Keratinocyte (primary cell): ENCODE results near the gene SFXN3. TPM values are rescaled to one million over a fixed set of nuclear protein-coding genes. Genes with fewer than 3 reads are reported as not detected.

Source experiments
- DNase-seq: peaks from one replicate; pipeline ENCODE4 v3.0.0-alpha.2; 2011; ENCODE audit warnings: low read depth, missing footprints, low spot score
- FAIRE-seq: peaks from 2 replicates; lab custom pipeline; 2011; peaks lifted over from hg19 to GRCh38; lab: Jason Lieb, UNC
- H2AFZ ChIP-seq: 2 replicates; pipeline ENCODE4 v1.6.0; 2012; ENCODE audit warnings: low read length, control low read depth, inconsistent platforms; ENCODE audit not compliant: control insufficient read depth
- H3K27ac ChIP-seq: 2 replicates; pipeline ENCODE4 v1.5.1; 2011; ENCODE audit warnings: low read length; ENCODE audit not compliant: control insufficient read depth, insufficient read depth
- H3K27me3 ChIP-seq: 3 replicates; pipeline ENCODE4 v1.6.0; 2011; ENCODE audit warnings: low read length; ENCODE audit not compliant: control insufficient read depth, insufficient read depth; ENCODE audit errors: extremely low read depth
- H3K36me3 ChIP-seq, 2 experiments: 2 replicates in 1 of 2; 3 replicates in 1 of 2; pipeline ENCODE4 v1.5.1; 2011; ENCODE audit warnings: low read length in 2 of 2, mild to moderate bottlenecking in 1 of 2; ENCODE audit not compliant: control insufficient read depth in 2 of 2, insufficient read depth in 2 of 2; ENCODE audit errors: extremely low read depth in 1 of 2
- H3K4me1 ChIP-seq: 3 replicates; pipeline ENCODE4 v1.5.1; 2011; ENCODE audit warnings: low read length; ENCODE audit not compliant: control insufficient read depth, insufficient read depth; ENCODE audit errors: extremely low read depth
- H3K4me2 ChIP-seq: 3 replicates; pipeline ENCODE4 v1.6.0; 2011; ENCODE audit warnings: low read depth, low read length; ENCODE audit not compliant: control insufficient read depth, insufficient read depth; ENCODE audit errors: extremely low read depth
- H3K4me3 ChIP-seq, 3 experiments: fragments of 200-600 bp in 1 of 3; sonication (generic) in 1 of 3; 2 replicates in 2 of 3; 3 replicates in 1 of 3; pipeline ENCODE4 v1.5.1; 2011 to 2016; ENCODE audit warnings: low read length in 3 of 3, mild to moderate bottlenecking in 3 of 3, control low read depth in 2 of 3, inconsistent platforms in 1 of 3, low read depth in 1 of 3, mixed read lengths in 1 of 3, mixed run types in 1 of 3, moderate library complexity in 1 of 3; ENCODE audit not compliant: control insufficient read depth in 2 of 3, insufficient read depth in 2 of 3; ENCODE audit errors: extremely low read depth in 1 of 3
- H3K79me2 ChIP-seq: 2 replicates; pipeline ENCODE4 v1.6.0; 2012; ENCODE audit warnings: low read length; ENCODE audit not compliant: control insufficient read depth, insufficient read depth
- H3K9ac ChIP-seq: 3 replicates; pipeline ENCODE4 v1.6.0; 2011; ENCODE audit warnings: low read length; ENCODE audit not compliant: control insufficient read depth, insufficient read depth; ENCODE audit errors: extremely low read depth
- H3K9me1 ChIP-seq: 3 replicates; pipeline ENCODE4 v1.6.0; 2011; ENCODE audit warnings: low read length; ENCODE audit not compliant: control insufficient read depth, insufficient read depth; ENCODE audit errors: extremely low read depth
- H3K9me3 ChIP-seq: 2 replicates; pipeline ENCODE4 v1.5.1; 2012; ENCODE audit warnings: low read depth, low read length; ENCODE audit not compliant: control insufficient read depth
- H4K20me1 ChIP-seq: 3 replicates; pipeline ENCODE4 v1.6.0; 2011; ENCODE audit warnings: low read length; ENCODE audit not compliant: control insufficient read depth, insufficient read depth; ENCODE audit errors: extremely low read depth
- CTCF ChIP-seq, 3 experiments: IDR thresholded peaks in 1 of 3; conservative IDR thresholded peaks in 1 of 3; optimal IDR thresholded peaks in 1 of 3; 2 replicates in 2 of 3; 3 replicates in 1 of 3; pipeline versions ENCODE3 to v1.5.1; 2011; ENCODE audit warnings: low read length in 3 of 3, mild to moderate bottlenecking in 3 of 3, moderate library complexity in 2 of 3, control low read depth in 1 of 3, inconsistent platforms in 1 of 3; ENCODE audit not compliant: insufficient read depth in 2 of 3; ENCODE audit errors: extremely low read depth in 1 of 3
- EZH2 ChIP-seq: IDR thresholded peaks from one replicate; pipeline ENCODE4 v1.6.1; 2012; ENCODE audit warnings: inconsistent platforms, mild to moderate bottlenecking, low read length, moderate library complexity
- dilution Hi-C: fragments of 300-500 bp; cut with MboI; formaldehyde crosslinking; loops from one replicate; pipeline ENCODE4 v1.7.0; 2020; ENCODE audit warnings: low sequenced_read_pairs; ENCODE audit not compliant: extremely low pct_ligation_motif_present
- polyA plus RNA-seq, 5 experiments: library from polyadenylated mRNA; depleted of rRNA in 3 of 5; stranded (reverse) in 3 of 5; stranded (forward) in 1 of 5; unstranded in 1 of 5; fragments of >200 nt; gene quantifications; 1 replicate in 1 of 5; 2 replicates in 3 of 5; 3 replicates in 1 of 5; pipeline versions ENCODE4 v1.2.1 to v1.2.3, GENCODE V29; 2011 to 2012; ENCODE audit warnings: missing spikeins in 2 of 5, low read depth in 1 of 5, low replicate concordance in 1 of 5

Gene SFXN3
- polyA plus RNA-seq, 1 donor (not counting 4 experiments of a cell fraction or from before 2014, with no cell fraction given), result 77.0 TPM

- Histone ChIP-seq H3K79me2 (peaks cover 46% of the 10 kb centered on the region), H3K36me3 (peaks cover 18 to 30% of the 10 kb centered on the region in 2 experiments), H2AFZ (no peak overlapping the region), H3K9ac (no peak overlapping the region), H3K9me1 (peaks cover 4% of the 10 kb centered on the region), H3K27me3 (no peaks in the 10 kb centered on the region), H3K4me2 (no peak overlapping the region), H3K4me1 (peaks cover 17% of the 10 kb centered on the region), H3K4me3 (no peak overlapping the region), H3K27ac (no peak overlapping the region), H4K20me1 (no peaks in the 10 kb centered on the region), H3K9me3 (no peaks in the 10 kb centered on the region)
- no peak for TF ChIP-seq CTCF (optimal IDR thresholded peaks at IDR 0.05 in 1 of 3, IDR thresholded peaks at IDR 0.05 in 1 of 3, conservative IDR thresholded peaks at IDR 0.05 in 1 of 3; ENCODE audit: extremely low read depth in 1 of 3, insufficient read depth in 2 of 3, low read length in 3 of 3)
- no peak for TF ChIP-seq EZH2
- DNase-seq (no peak), FAIRE-seq (no peak)
- dilution Hi-C loops, result no loop called here
Measured at GRCh38 chr10:100985336-100985735, 45.7 kb upstream of the SFXN3 start.

GRCh38 chr10:100986623-100986951 is 44.4 kb upstream of the SFXN3 start:
- Histone ChIP-seq H2AFZ (peak overlapping the region; percentile 99), H3K36me3 (peaks cover 26 to 41% of the 10 kb centered on the region in 2 experiments), H3K4me2 (peak overlapping the region; percentile 97), H3K79me2 (peaks cover 56% of the 10 kb centered on the region), H3K9me3 (no peaks in the 10 kb centered on the region), H3K4me1 (peaks cover 17% of the 10 kb centered on the region), H3K27ac (peak overlapping the region; percentile 63), H3K9me1 (peaks cover 4% of the 10 kb centered on the region), H4K20me1 (no peaks in the 10 kb centered on the region), H3K27me3 (no peaks in the 10 kb centered on the region), H3K4me3 (peak overlapping the region; percentile 85 to 98 (median 87)), H3K9ac (peak overlapping the region; percentile 85)
- FAIRE-seq, result no peak
- dilution Hi-C loops, result no loop called here
- no peak for TF ChIP-seq CTCF (optimal IDR thresholded peaks at IDR 0.05 in 1 of 3, IDR thresholded peaks at IDR 0.05 in 1 of 3, conservative IDR thresholded peaks at IDR 0.05 in 1 of 3; ENCODE audit: extremely low read depth in 1 of 3, insufficient read depth in 2 of 3, low read length in 3 of 3)
- no peak for TF ChIP-seq EZH2
- no peak for DNase-seq
